Measurements from ENCODE around the gene NRP2. TPM values are rescaled to one million over a fixed set of nuclear protein-coding genes. Genes with fewer than 3 reads are reported as not detected.

NRP2 gene
- total RNA-seq, 4 donors from 2014 or later = 35.9 to 156 (median 114) TPM

GRCh38 chr2:205746420-205746785 is 64.1 kb downstream of the NRP2 start:
- Histone ChIP-seq H3K27ac (peak overlapping the region; percentile 33 to 89), H3K4me3 (no peak overlapping the region), H3K9me3 (no peaks in the 10 kb centered on the region), H3K36me3 (no peaks in the 10 kb centered on the region), H3K4me1 (peaks cover 0 to 2% of the 10 kb centered on the region in 2 donors), H3K27me3 (no peaks in the 10 kb centered on the region)
- intact Hi-C loops (cut with DNase I; ENCODE audit: low total_unique reads) = no loop called here
- TF ChIP-seq CTCF (IDR thresholded peaks at IDR 0.05) (no peak), POLR2A (IDR thresholded peaks at IDR 0.05) (no peak)
- no peak for DNase-seq

GRCh38 chr2:205747829-205748386 is 65.6 kb downstream of the NRP2 start:
- H3K27me3 ChIP-seq = no peaks in the 10 kb centered on the region
- H3K9me3 ChIP-seq = no peaks in the 10 kb centered on the region
- no peaks in the 10 kb centered on the region for H3K36me3 ChIP-seq
- peak overlapping the region; percentile 33 to 89 for H3K27ac ChIP-seq
- TF ChIP-seq POLR2A (IDR thresholded peaks at IDR 0.05) (no peak), CTCF (IDR thresholded peaks at IDR 0.05) (no peak)
- peaks cover 0 to 2% of the 10 kb centered on the region in 2 donors for H3K4me1 ChIP-seq
- peak in 1 of 2 donors; percentile 46 for DNase-seq
- H3K4me3 ChIP-seq = no peak overlapping the region
- intact Hi-C loops (cut with DNase I; ENCODE audit: low total_unique reads) = no loop called here

- H3K9me3 ChIP-seq = no peaks in the 10 kb centered on the region
- no peaks in the 10 kb centered on the region for H3K36me3 ChIP-seq
- TF ChIP-seq POLR2A (IDR thresholded peaks at IDR 0.05) = no peak
- TF ChIP-seq CTCF (IDR thresholded peaks at IDR 0.05) = no peak
- no peaks in the 10 kb centered on the region for H3K27me3 ChIP-seq
- no peak overlapping the region for H3K4me3 ChIP-seq
- DNase-seq = no peak
- peaks cover 0 to 2% of the 10 kb centered on the region in 2 donors for H3K4me1 ChIP-seq
- H3K27ac ChIP-seq = peak overlapping the region; percentile 33 to 89
- intact Hi-C loops (cut with DNase I; ENCODE audit: low total_unique reads) = no loop called here
Measured at GRCh38 chr2:205748639-205749038, 66.3 kb downstream of the NRP2 start.

- peak overlapping the region; percentile 33 to 89 for H3K27ac ChIP-seq
Measured at GRCh38 chr2:205749078-205749477, 66.8 kb downstream of the NRP2 start.

More at GRCh38 chr2:205749078-205749477, 66.8 kb downstream of the NRP2 start:
- no peak for TF ChIP-seq POLR2A (IDR thresholded peaks at IDR 0.05)
- TF ChIP-seq CTCF (IDR thresholded peaks at IDR 0.05) = no peak
- Histone ChIP-seq H3K36me3 (no peaks in the 10 kb centered on the region), H3K27me3 (no peaks in the 10 kb centered on the region), H3K4me3 (no peak overlapping the region), H3K9me3 (no peaks in the 10 kb centered on the region), H3K4me1 (peaks cover 0 to 7% of the 10 kb centered on the region in 2 donors)
- DNase-seq = no peak
- intact Hi-C loops (cut with DNase I; ENCODE audit: low total_unique reads) = no loop called here
